LHCN-M2 (cell line): ENCODE measurements around the gene GSDME. TPM values are rescaled to one million over a fixed set of nuclear protein-coding genes. Genes with fewer than 3 reads are reported as not detected.
"Not testable (repeated sequence)": the region's sequence is repeated elsewhere in the genome, so short reads cannot be mapped to it uniquely, and the experiment has no call there.

Experiments
- DNase-seq: peaks from one replicate; pipeline ENCODE4 v3.0.0-alpha.2; 2012; ENCODE audit warnings: low read depth
- polyA plus RNA-seq: library from polyadenylated mRNA; unstranded; fragments of >200 nt; gene quantifications from one replicate; pipeline ENCODE4 v1.2.1, GENCODE V29; 2012; ENCODE audit warnings: missing spikeins
- total RNA-seq: library from RNA; depleted of rRNA; stranded (reverse); fragments of >200 nt; gene quantifications from 2 replicates; pipeline ENCODE4 v1.2.3, GENCODE V29; 2014; rRNA removed

The GSDME gene
- 42.6 and 51.6 TPM in 2 replicates for total RNA-seq
- 41.3 TPM for polyA plus RNA-seq

DNA sequence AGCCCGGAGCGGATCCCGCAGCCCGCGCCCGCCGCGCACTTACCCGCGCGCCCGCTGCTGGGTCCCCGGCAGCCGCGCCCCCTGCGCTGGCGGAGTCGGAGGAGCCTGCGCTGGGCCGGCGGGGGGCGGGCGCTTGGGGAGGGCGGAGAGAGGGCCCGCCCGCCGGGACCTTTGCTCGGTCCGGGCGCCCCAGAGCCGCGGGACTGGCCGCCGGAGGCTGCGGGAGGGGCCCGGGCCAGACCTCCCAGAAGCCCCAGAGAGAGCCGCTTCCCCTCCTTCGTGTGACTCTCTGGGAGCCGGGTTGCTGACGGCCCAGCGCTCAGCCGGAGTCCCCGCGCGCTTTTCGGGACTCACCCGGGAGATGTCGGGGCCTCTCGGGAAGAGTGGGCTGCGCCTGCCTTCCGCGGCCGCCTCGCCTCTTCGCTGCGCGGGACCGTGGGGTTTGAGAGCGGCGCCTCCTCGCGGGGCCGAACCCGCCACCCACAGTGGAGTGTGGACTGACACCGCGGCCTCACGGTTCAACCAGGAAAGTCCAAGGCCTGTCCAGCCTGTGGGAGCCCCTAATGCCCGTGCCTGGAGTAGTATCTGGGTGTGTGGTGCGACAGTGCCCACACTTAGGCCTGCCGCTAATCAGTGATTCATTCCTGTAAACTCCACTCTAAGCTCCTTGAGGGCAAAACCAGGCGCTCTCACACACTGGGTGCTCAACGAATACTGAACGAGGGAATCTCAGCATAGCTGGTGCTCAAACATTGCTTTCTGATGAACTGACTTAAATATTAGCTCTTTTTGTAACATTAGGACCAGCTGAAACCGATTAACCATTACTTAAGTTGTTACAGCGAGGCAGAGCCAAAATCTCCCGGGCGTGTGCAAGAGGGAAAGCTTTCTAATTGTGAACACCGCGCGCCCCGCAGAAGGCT lies at the start of gene GSDME:
GSDME (minus strand) TSS at position 112 of the 923 bp plus-strand sequence. CDS start 7,690 bp downstream, outside the sequence.
- peak; percentile 75 for DNase-seq

DNA sequence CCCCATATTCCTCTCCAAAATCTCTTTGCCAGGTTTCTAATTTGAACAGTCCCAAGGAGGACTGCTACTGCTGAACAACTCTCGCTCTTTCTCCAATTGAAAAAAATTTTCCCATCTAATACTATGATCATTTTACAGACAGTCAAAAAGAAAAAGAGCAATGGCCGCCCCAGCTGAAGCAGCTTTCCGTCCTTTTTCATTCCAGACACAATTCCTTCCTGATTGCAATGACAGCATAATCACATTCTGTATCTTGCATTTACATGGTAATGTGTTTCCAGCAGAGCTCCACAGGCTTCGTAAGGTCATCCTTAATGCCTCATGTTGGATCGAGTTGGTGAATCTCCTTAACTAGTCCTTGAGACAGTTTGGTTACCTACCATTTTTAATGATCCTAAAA lies 45.0 kb upstream of the GSDME start:
- no peak for DNase-seq

DNA sequence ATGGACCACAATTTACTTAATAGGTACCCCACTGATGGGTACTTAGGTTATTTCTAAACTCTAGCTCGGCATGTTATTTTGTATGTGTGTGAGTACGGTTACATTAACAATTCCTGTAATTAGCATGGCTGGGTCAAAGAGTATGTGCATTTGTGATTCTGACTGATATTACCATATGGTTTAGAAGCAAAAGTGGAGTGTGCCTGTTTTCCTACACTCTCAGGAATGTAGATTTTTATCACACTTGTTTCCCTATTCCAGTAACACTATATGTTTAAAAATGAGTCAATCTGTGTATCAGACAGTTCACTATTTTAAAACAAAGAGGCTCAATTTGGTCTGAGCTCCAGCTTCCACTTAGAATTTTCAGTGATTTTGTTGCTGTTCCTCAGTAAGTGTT lies 44.6 kb upstream of the GSDME start:
- DNase-seq = no peak

DNA sequence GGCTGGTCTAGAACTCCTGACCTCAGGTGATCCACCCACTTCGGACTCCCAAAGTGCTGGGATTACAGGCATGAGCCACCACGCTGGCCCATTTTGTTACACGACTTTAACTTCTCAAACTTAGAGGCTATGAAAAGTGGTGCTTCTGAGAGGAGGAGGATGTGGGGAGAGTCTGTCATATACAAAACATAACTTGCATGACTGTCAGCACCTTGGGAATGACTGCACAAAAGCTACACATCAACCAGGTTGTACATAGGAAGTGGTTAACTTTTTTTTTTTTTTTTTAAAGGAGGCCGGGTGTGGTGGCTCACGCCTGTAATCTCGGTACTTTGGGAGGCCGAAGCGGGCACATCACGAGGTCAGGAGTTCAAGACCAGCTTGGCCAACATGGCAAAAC lies 43.4 kb upstream of the GSDME start:
- no peak for DNase-seq

DNA sequence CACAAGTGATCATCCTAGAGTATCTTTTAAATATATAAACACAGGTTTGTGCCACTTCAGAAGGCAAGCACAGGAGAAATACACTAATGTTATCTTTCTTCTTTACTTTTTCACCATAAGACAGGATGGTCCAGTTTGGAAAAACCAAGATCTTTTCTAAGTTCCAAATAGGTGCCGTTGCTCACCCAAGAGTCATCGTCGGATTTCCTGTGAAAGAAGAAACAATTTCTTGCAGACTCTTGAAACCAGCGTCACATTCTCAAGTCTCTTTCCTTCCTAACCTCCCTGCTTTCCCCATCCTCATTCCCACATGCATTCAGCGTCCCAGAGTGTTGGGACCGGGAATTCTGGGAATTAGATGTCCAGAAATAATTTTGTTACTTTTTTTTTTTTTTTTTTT lies 42.8 kb upstream of the GSDME start:
- DNase-seq = no peak

DNA sequence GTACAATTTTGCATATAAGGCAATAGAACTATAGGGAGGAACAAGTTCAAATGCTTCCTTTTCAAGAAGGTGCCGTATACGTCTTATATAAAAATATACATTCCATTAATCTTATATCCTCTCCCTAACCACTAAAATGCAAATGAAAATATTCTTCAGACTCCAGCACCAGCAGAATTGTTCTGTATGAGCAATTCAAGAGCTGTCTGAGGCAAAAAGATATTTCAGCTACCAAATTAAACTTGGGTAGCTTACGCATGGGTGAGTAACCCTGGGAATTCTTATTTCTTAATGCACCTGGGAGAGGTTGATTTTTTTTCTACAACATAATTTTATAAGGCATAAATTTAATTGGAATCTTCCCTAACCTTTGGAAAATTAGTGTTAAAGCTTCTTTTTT lies 42.2 kb upstream of the GSDME start:
- DNase-seq = no peak

DNA sequence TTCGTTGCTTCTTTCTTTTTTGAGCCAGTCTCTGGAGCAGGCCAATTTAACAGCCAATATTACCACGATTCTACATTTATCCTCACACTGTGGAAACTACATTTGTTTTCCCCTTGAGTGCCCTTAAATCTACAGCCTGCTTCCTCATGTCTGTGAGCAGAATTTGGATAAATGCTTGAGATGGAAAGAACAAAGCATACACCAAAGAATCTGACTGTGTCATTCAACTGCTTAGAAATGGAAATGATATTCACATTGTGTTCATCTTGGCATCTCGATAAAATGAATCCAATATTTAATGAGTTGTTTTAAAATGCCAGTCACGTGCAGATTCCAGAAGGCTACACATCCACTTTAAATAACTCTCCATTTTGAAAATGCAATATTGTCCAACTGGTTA lies 41.0 kb upstream of the GSDME start:
- DNase-seq = no peak

DNA sequence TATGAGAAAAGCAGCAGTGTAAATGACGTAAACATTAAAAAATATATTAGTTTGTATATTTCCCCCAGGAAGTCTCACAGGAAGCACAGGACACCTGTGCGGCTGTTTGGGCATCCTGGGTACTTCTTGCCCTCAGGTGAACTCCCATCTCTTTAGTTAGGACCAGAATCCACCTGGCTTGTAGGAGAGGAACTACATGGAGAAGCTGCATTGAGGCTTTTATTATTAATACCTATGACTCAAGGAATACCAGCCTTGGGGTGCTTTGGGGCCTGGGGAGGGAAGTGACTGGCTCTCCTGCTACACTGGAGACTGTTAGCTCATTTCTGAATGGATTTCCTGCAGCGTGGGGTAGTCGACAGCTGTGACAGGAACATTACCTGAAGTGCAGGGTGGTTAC lies 40.0 kb upstream of the GSDME start:
- no peak for DNase-seq

DNA sequence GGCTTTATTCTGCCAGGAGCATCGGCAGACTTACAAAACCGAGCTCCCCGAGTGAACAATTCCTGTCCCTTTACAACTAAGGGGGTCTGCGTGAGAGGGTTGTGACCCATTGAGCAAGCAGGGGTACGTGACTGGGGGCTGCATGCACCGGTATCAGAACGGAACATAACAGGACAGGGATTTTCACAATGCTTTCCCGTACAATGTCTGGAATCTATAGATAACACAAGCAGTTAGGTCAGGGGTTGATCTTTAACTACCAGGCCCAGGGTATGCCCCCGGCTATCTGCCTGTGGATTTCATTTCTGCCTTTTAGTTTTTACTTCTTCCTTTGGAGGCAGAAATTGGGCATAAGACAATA lies 38.1 kb upstream of the GSDME start:
- no peak for DNase-seq

DNA sequence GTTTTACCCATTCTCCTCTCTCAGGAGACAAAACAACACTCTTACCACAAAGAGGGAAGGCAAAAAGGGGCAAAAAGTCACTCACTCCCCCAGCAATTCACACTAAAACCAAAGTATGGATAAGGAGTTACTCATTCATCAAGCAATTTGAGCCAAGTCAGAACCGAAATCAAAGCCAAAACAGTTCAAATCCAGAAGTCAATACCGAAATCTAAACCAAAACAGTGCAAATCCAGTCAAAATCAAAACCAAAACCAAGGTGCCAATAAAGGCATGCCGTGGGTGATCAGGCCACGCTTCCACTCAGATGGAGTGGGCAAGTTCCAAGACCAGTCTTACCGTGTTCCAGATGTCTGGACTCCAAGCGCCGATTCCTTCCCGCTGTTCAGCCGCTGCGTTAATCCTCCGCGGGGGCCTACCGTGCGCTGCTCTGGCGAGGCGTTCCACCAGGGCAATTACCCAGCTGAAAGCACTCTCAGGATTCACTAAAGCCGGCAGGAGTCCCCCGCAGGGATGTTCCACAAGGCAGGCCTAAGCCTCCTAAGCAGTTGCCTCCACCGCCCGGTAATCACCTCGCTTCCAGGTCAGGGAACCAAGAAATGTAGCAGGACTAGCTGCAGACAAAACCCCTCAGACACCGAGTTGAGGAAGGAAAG lies 37.6 kb upstream of the GSDME start:
- DNase-seq = not testable (repeated sequence)

DNA sequence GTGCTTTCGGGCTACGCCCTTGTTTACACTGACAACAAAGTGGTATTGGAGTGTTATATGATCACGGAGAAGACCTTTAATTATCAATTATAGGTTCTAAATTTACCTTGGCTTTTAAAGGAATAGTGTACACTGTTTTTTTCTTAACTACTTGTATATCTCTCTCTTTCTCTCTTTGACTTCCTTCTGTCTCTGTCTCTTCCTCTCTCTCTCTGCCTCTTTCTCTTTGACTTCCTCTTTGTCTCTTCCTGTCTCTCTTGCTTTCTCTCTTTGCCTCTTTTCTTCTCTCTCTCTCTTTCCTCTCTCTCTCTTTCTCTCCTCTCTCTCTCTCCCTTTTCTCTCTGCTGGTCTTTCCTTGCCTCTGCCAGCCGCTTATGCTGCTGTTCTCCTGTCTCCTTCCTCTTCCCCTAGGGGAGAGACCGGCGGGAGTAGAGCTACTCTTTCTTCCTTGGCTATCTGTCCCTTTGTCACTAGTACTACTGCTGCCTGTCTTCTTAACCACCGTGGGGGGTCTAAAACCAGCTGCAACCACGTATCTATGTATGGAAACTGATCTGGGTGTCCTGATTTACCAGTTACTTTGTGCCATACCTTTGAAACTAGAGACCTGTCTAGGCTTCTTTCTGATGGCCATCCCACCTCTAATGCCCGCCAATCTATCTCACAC lies 36.9 kb upstream of the GSDME start:
- DNase-seq = no peak

DNA sequence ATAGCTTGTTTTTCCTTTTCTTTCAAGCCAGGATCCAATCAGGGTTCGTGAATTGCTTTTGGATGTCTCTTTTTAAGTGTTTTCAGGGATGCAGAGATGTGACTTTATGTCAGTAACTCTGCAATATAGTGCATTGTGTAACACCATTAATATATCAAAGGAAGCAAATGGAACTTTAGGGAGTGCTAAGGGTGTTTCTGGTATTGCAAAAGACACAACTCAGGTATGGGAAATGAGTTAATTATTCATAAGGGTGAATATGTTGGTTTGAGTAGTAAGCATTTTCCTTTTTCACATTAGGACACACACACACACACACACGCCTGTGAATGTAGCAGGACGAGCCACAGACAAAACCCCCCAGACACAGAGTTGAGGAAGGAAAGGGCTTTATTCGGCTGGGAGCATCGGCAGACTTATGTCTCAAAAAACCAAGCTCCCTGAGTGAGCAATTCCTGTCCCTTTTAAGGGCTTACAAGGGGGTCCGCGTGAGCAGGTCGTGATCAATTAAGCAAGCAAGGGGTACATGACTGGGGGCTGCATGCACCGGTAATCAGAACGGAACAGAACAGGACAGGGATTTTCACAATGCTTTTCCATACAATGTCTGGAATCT lies 31.8 kb upstream of the GSDME start:
- DNase-seq = no peak

DNA sequence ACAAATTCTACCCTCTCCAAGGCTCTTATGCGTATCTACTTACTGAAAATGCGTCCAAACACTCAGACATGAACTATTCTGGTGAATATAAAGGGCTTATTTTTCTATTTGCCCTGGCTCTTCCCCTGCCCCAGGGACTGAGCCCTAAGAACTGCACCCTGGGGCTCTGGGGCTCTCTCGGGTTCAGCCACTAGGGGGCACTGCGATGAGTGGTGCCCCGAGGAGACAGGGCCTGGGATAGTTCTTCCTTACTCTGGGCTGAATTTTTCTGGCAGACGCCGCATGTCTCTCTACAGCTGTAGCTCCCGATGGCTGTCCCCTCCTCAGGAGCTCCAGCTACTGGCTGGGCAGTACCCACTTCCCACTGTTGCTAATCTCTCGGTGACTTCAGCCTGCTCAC lies 30.8 kb upstream of the GSDME start:
- no peak for DNase-seq

DNA sequence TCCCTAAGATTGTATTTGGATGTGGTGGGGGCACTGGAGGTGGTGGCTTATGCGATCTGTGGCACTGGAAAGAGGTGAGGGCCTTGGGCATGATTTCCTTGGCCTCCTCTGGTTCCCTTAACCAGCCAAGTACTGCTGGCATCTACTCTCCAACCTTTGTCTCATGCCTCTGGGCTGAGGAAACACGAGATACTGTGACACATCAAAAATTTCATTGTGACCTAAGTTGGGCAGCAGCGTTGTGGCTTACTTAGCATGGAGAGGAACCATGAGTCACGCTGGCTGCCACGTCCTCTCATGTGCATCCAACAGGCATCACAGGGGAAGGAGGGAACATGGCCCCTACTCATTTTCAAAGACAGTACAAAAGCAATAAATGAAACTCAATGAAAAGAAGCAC lies 29.7 kb upstream of the GSDME start:
- peak; percentile 100 for DNase-seq

DNA sequence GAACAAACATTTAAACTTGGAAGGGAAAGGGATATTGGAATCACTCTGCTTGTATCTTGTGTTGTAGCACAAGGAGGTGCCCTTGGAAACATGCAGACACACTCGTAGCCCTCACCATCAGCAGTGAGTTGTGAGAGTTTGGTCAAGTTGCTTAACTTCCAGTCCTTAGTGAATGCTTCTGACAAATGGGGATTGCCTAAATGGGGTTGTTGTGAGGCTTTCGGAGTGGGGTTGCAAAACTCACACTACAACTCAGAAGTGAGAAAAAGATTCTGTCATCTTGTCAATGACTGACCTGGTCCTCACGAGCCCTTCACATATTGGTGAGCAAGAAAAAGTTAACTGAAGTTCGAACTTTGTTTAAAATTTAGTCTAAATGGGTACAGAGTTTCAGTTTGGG lies 29.0 kb upstream of the GSDME start:
- DNase-seq = peak; percentile 23

DNA sequence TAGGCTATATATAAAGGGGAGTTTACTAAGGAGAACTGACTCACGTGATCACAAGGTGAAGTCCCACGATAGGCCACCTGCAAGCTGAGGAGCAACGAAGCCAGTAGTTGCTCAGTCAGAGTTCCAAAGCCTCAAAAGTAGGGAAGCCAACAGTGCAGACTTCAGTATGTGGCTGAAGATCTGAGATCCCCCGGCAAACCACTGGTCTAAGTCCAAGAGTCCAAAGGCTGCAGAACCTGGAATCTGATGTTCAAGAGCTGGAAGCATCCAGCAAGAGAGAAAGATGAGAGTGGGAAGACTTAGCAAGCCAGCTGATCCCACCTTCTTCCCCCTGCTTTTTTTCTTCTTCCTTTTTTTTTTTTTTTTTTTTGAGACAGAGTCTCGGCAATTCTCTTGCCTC lies 27.0 kb upstream of the GSDME start:
- DNase-seq = no peak

DNA sequence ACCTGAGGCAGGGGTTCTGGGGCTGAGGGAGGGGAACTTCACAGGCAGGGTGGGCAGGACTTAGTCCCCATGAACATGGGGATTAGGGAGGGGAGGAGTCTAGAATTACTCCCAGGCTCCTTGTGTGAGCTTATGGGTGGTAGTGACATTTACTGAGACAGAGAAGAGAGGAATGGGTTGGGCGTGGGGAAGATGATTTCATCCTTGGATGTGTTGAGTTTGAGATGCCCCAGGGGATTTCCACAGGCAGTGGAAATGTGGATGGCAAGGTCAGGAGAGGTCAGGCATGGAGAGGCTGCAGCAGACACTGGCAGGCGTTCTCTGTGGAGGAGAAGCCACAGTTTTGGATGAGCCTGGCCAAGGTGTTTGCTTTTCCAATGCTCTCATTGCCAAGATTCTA lies 26.4 kb upstream of the GSDME start:
- DNase-seq = no peak

DNA sequence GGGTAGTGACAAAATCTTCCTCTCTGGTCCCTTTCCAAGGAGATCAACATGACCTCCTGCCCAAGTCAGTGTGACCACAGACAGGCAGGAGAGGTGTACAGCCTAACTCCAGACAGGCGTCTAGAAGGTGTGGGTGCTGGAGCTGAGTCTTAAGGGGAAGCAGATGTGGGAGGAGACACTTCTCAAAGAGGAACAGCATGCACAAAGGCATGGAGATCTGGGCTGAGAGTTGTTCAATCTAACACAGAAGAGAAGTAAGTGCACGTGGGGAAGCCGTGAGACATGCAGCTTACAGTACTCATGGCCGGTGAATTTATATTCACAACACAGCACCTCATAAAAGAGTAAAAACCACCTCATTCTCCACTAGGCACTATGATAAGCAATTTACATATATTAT lies 23.8 kb upstream of the GSDME start:
- no peak for DNase-seq

DNA sequence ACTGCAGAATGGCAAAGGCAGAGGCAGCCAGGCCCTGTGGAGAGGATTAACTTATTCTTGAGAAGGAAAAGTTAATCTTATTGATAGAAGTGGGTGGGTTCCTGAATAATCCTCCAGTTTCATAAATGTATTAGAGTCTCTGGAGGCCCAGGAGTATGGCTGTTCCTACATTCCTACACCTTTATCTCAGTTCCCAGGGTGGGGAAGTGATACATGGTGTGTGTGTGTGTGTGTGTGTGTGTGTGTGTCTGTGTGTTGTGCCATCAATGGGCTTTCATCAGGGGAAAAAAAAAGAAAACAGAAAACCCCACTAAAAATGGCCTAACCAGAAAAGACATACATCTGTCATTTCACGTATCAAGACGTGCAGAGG lies 22.0 kb upstream of the GSDME start:
- no peak for DNase-seq

DNA sequence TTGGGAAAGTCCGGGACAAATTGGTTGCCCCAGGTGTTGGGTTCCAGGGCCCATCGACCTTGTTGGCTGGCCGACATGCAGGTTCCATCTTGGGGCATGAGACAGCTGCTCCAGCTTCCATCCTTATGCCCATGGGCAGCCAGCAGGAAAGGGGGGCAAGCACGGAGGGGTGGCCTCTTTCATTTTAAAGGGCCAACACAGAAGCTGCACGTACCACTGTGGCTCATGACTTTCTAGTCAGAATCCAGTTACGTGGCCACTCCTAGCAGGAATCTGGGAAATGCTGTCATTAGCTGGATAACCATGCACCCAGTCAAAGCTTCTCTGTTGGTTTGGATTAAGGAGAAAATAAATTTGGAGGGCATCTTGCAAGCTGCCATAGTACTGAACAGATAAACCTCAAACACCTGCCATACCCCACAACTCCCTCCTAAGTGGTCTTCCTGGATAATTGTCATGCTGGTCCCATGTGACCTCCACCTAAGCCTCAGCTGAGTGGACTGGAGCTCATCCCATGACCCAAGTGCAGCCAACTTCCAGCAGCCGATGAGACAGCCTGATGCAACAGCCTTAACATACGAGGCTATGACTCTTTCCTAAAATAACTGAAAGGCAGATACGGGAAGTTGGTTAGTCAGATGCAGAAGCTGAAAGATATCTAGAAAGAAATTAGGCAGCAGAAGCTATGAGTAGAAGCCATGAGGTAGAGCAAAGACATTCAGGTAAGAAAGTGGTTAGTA lies 21.4 kb upstream of the GSDME start:
- DNase-seq = peak; percentile 86

DNA sequence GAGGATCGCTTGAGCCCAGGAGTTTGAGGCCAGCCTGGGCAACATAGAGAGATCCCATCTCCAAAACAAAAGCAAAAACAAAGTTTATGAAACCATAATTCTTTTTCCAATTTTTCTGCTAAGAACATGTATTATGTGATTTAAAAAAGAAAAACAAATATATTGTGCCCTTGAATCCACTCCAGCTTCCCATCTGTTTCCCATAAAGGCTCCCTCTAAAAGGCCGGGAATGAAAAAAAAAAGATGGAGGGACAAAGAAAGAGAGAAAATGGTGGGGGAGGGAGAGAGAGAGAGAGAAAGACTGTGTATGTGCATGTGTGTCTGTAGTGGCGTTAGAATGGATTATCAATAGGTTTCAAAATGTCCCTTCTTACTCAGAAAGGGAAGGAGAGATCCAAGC lies 20.5 kb upstream of the GSDME start:
- no peak for DNase-seq
